ENCODE measurements around the gene OBSL1.

OBSL1 gene

DNA sequence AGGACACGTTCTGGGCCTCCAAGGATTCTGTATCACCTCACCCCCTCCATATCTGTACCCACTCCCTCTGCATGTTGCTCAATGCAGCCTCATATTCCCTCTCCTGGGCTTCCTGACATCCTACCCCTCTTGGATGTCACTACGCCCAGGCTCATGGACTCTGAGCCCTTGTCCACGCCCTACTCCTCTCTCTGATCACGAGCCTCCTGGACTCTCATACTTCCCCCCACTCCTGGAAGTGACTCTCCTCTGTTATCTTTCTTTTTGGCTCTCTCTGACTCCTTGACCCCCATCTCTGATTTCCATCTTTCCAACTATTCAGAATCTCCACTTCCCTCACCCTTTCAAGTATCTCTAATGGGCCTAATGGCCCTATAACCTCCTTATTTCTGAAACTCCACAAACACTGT, 25.4 kb downstream of the OBSL1 start:
- TF ChIP-seq, protein P1, sequence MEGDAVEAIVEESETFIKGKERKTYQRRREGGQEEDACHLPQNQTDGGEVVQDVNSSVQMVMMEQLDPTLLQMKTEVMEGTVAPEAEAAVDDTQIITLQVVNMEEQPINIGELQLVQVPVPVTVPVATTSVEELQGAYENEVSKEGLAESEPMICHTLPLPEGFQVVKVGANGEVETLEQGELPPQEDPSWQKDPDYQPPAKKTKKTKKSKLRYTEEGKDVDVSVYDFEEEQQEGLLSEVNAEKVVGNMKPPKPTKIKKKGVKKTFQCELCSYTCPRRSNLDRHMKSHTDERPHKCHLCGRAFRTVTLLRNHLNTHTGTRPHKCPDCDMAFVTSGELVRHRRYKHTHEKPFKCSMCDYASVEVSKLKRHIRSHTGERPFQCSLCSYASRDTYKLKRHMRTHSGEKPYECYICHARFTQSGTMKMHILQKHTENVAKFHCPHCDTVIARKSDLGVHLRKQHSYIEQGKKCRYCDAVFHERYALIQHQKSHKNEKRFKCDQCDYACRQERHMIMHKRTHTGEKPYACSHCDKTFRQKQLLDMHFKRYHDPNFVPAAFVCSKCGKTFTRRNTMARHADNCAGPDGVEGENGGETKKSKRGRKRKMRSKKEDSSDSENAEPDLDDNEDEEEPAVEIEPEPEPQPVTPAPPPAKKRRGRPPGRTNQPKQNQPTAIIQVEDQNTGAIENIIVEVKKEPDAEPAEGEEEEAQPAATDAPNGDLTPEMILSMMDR (IDR thresholded peaks at IDR 0.05; ENCODE audit: borderline replicate concordance, control extremely low read depth, extremely low read depth, insufficient read depth, missing control alignments), result no peak
- in situ Hi-C loops (cut with MboI; ENCODE audit: low sequenced_read_pairs, unreplicated experiment), result no loop called here
- no peak for DNase-seq (ENCODE audit: low spot score)

DNA sequence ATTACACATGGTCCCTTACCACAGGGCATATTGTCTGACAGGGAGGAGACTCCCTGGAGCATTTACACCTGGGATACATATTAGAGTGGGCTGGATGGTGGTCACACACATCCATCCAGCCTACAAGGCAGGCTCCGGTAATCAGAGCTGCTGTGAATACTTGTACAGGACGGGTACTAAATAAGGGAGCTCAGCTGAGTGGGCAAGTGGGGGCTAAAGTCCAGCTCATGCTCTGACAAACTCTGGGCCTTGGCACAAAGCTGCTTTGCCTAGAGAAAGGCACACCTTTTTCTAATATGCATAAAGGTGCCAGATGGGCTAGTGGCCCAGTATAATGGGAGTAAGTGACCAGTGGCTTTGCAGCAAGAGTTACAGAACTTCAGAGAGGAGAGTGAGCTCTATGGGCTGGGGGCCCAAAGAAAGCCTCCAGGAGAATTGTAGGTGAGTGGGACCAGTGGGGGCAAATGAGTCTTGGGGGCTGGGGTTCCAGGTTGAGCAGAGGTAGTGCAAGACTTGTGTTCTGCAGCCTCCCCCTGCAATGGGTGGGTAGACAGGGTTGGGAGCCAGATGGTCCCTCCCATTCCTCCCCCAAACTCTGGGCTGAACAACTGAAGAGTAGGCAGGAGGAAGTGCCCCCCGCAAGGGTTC, 25.9 kb downstream of the OBSL1 start:
- no peak for DNase-seq (ENCODE audit: low spot score)
- in situ Hi-C loops (cut with MboI; ENCODE audit: low sequenced_read_pairs, unreplicated experiment), result no loop called here
- TF ChIP-seq, protein P1 (IDR thresholded peaks at IDR 0.05; ENCODE audit: borderline replicate concordance, control extremely low read depth, extremely low read depth, insufficient read depth, missing control alignments), result no peak

DNA sequence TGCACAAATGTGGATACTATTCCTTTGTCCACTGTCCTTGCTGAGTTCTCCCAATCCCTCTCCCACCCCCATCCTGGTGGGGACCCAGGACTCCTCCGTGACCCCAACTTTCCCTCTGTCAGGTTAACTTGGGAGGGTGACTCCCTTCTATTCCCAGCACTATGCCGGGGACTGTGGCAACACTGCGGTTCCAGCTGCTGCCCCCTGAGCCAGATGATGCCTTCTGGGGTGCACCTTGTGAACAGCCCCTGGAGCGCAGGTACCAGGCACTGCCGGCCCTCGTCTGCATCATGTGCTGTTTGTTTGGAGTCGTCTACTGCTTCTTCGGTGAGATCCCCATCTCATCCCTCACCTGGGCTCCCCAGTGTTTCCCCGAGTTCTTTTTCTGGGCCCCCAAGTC, 26.8 kb downstream of the OBSL1 start:
- DNase-seq (ENCODE audit: low spot score), result no peak
- in situ Hi-C loops (cut with MboI; ENCODE audit: low sequenced_read_pairs, unreplicated experiment), result no loop called here
- TF ChIP-seq, protein P1 (IDR thresholded peaks at IDR 0.05; ENCODE audit: borderline replicate concordance, control extremely low read depth, extremely low read depth, insufficient read depth, missing control alignments), result no peak

DNA sequence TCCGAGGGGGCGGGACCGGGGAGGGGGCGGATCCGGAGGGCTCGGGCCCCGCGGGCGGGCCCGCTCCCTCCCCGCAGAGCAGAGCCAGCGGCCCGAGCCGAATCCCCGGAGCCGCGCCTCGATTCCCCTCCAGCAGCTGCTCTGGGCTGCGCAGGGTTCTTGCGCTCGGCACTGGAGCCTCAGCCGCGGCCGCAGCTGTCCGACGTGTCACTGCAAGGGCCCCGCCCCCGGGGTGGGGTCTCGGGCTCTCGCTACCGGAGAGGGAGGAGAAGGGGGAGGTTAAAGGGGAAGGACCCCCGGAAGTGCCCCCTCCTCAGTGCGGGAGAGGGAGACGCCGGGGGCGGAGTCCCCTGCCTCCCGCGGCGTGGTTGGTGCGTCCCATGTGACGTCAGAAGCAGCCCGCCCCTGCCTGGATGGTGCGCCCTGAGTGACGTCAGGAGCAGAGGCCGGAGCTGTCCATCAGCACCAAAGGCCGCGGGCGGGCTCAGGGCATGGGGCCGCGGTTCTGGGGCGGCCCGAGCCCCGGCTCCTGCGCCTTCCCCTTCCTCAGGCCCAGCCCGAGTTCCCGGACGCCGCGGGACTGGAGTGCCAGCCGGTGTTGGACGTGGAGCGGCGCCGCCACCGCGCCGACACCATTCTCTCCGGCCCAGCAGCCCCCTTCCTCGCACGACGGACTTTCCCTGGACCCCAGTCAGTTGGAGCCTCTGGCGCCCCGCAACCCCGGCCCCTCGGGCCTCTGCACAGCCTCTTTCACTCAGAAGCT, 27.6 kb downstream of the OBSL1 start, which contains the start of the genes CHPF and TMEM198:
CHPF (minus strand) TSS at position 214 of the 763 bp plus-strand sequence. CDS start 271 bp downstream, outside the sequence.
TMEM198 (plus strand) TSS at position 433 of the 763 bp plus-strand sequence. CDS start 700 bp downstream, outside the sequence.
- peak; percentile 99 for DNase-seq (ENCODE audit: low spot score)
- TF ChIP-seq, protein P1 (IDR thresholded peaks at IDR 0.05; ENCODE audit: borderline replicate concordance, control extremely low read depth, extremely low read depth, insufficient read depth, missing control alignments), result no peak
- in situ Hi-C loops (cut with MboI; ENCODE audit: low sequenced_read_pairs, unreplicated experiment), result no loop called here

DNA sequence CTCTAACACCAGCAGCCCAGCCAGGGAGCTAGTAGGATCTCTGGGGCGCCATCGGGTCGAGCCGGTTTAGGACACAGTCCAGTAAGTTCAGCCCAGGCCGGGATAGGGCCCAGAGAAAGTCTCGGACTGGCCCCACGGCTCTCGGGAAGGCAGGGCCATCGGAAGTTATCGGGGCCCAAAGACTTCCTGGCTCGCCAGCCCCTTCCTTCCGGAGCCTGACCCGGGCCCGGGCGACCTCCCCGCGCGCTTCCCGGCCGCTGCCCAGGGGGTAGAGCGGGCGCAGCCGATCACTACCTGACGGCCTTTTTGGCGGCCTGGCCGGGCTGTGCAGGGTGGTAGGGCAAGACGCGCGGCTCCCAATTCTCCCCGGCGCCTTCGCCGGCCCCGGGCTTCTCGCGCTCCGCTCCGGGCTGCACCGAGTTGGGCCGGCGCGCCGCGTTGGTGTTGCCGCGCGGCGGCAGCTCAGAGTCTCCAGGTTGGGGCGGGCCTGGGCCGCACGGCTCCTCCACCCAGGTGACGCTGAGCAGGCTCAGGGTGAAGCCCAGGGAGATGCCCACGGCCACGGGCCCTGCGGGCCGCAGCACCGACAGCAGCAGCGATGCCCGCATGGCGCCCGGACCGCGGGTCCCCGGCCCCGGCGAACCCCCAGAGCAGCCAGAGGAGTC, 28.3 kb downstream of the OBSL1 start:
- DNase-seq (ENCODE audit: low spot score), result no peak
- TF ChIP-seq, protein P1 (IDR thresholded peaks at IDR 0.05; ENCODE audit: borderline replicate concordance, control extremely low read depth, extremely low read depth, insufficient read depth, missing control alignments), result peak; percentile 26
- in situ Hi-C loops (cut with MboI; ENCODE audit: low sequenced_read_pairs, unreplicated experiment), result no loop called here

DNA sequence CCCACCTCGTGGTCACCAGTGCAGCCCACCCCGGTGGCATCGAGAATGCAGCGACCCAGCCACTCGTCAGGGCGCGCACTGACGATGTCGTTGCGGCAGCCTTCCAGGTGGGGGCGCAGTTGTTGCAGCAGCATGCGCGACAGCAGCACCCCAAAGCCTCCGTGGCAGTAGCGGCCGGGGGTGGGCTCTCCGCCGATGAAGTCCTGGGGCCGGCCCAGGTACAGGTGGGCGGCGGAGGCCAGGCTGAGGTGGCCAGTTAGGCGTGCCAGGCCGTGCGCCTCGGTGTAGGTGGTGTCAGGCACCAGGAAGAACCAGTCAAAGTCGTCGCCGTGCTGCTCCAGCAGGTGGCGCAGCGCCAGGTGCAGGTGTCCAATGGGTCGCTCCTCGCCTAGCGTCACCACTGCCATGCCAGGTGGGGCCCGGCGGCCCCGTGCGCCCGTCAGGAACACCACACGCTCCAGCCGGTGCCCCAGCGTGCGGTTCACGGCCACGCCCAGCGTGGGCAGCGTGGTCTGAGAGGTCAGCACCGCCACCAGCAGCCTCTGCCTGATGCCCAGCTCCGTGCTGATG, 29.6 kb downstream of the OBSL1 start:
- DNase-seq (ENCODE audit: low spot score), result peak; percentile 92
- in situ Hi-C loops (cut with MboI; ENCODE audit: low sequenced_read_pairs, unreplicated experiment), result no loop called here
- TF ChIP-seq, protein P1 (IDR thresholded peaks at IDR 0.05; ENCODE audit: borderline replicate concordance, control extremely low read depth, extremely low read depth, insufficient read depth, missing control alignments), result peak; percentile 94

Measured in GM13976 (cell line).